Kidney (tissue), 14 donors: ENCODE data around the gene HIVEP3. TPM values are rescaled to one million over a fixed set of nuclear protein-coding genes. Genes with fewer than 3 reads are reported as not detected.

Experiments
- DNase-seq, 5 donors: peaks; one replicate each; pipeline ENCODE4 v3.0.0-alpha.2; 2013 to 2020
- FAIRE-seq: peaks from 2 replicates; lab custom pipeline; 2012; peaks lifted over from hg19 to GRCh38; lab: Jason Lieb, UNC
- H3K27ac ChIP-seq, 2 donors: one replicate each; pipeline ENCODE4 v1.7.0; 2013; ENCODE audit warnings: low read depth in 2 of 2, low read length in 2 of 2, inconsistent platforms in 1 of 2
- H3K27me3 ChIP-seq: one replicate; pipeline ENCODE4 v1.7.1; 2013; ENCODE audit warnings: low read length, inconsistent platforms; ENCODE audit not compliant: control insufficient read depth, insufficient read depth
- H3K36me3 ChIP-seq, 3 donors: one replicate each; pipeline versions ENCODE4 v1.7.0 to v1.7.1; 2013; ENCODE audit warnings: low read length in 3 of 3, control low read depth in 1 of 3, inconsistent platforms in 1 of 3; ENCODE audit not compliant: insufficient read depth in 3 of 3, control insufficient read depth in 2 of 3
- H3K4me1 ChIP-seq, 3 donors: one replicate each; pipeline versions ENCODE4 v1.7.0 to v1.7.1; 2013; ENCODE audit warnings: low read length in 3 of 3, inconsistent platforms in 1 of 3, low read depth in 1 of 3; ENCODE audit not compliant: control insufficient read depth in 2 of 3, insufficient read depth in 2 of 3
- H3K4me3 ChIP-seq, 3 donors: one replicate each; pipeline versions ENCODE4 v1.7.0 to v1.8.1; 2013; ENCODE audit warnings: low read length in 3 of 3, control low read depth in 1 of 3, inconsistent platforms in 1 of 3
- H3K9ac ChIP-seq, 3 donors: one replicate each; pipeline versions ENCODE4 v1.7.0 to v1.7.1; 2013; ENCODE audit warnings: low read length in 3 of 3, control low read depth in 1 of 3, inconsistent platforms in 1 of 3
- H3K9me3 ChIP-seq, 3 donors: one replicate each; pipeline versions ENCODE4 v1.7.0 to v1.7.1; 2013; ENCODE audit warnings: low read length in 3 of 3, control low read depth in 1 of 3, inconsistent platforms in 1 of 3; ENCODE audit not compliant: control insufficient read depth in 2 of 3, insufficient read depth in 1 of 3
- intact Hi-C: fragments of 100-400 bp; cut with DNase I; formaldehyde crosslinking; loops from one replicate; pipeline ENCODE4 v1.11.1; 2022
- polyA plus RNA-seq: library from polyadenylated mRNA; stranded (reverse); fragments of 350-450 nt; fragmentation: Illumina TruSeq; extraction: RNeasy Lipid Tissue Mini Kit (QIAGEN cat#74804); gene quantifications from one replicate; pipeline ENCODE4 v1.2.3, GENCODE V29; 2014; ENCODE audit warnings: low read depth, low replicate concordance; ENCODE audit not compliant: insufficient read depth
- total RNA-seq: library from RNA; stranded (reverse); fragmentation: NEBNext Ultra II Directional; extraction: Animal tissue kit (Norgen Biotek cat#: 25700); gene quantifications from one replicate; pipeline ENCODE4 v1.2.1, GENCODE V29; 2021
- TF ChIP-seq, protein P1 (sequence below): IDR thresholded peaks from 3 replicates; pipeline ENCODE4 v1.5.1; 2012; ENCODE audit warnings: mild to moderate bottlenecking, moderate library complexity, borderline replicate concordance; ENCODE audit not compliant: insufficient read depth; ENCODE audit errors: extremely low read depth
- donor health status: control.
- donor health status: control.
- donor health status: control.
- donor health status: control.
- donor health status: control.
- donor health status: DM: yes; HTN: yes; CAD: no.
- donor health status: Normal renal cell carcinoma (clear cell type).

HIVEP3 gene
- total and polyA plus RNA-seq, 2 donors from 2014 or later, result 3.5 to 11.0 TPM

GRCh38 chr1:41613689-41614574, 304.8 kb downstream of the HIVEP3 start:
- no peak for DNase-seq
- intact Hi-C loops, result no loop called here
- no peaks in the 10 kb centered on the region for H3K36me3 ChIP-seq
- H3K27ac ChIP-seq, result no peak overlapping the region
- no peaks in the 10 kb centered on the region for H3K9me3 ChIP-seq
- TF ChIP-seq, protein P1, sequence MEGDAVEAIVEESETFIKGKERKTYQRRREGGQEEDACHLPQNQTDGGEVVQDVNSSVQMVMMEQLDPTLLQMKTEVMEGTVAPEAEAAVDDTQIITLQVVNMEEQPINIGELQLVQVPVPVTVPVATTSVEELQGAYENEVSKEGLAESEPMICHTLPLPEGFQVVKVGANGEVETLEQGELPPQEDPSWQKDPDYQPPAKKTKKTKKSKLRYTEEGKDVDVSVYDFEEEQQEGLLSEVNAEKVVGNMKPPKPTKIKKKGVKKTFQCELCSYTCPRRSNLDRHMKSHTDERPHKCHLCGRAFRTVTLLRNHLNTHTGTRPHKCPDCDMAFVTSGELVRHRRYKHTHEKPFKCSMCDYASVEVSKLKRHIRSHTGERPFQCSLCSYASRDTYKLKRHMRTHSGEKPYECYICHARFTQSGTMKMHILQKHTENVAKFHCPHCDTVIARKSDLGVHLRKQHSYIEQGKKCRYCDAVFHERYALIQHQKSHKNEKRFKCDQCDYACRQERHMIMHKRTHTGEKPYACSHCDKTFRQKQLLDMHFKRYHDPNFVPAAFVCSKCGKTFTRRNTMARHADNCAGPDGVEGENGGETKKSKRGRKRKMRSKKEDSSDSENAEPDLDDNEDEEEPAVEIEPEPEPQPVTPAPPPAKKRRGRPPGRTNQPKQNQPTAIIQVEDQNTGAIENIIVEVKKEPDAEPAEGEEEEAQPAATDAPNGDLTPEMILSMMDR, result no peak
- no peak for FAIRE-seq
- H3K4me1 ChIP-seq, result peaks cover 0 to 6% (median 0%) of the 10 kb centered on the region in 3 donors
- H3K4me3 ChIP-seq, result no peak overlapping the region
- no peak overlapping the region for H3K9ac ChIP-seq
- H3K27me3 ChIP-seq, result no peaks in the 10 kb centered on the region

DNA sequence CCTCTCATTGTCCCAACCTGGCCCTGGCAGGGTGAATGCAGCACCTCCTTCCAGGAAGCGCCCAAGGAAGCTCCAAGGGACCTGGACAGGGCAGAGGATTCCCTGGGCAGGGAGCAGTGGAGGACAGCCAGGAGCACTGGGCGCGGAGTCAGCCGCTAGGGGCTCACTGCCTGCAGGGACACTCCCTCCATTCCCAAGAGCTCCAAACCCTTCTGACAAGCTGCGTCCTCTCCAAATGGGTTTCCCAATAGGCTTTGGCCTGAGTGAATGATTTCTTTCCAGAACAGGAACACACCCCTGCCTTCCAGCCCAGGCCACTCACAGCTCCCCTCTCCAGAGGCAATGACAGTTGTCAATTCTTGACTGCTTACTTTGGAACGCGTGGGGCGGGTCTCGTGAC, 305.8 kb downstream of the HIVEP3 start:
- no peaks in the 10 kb centered on the region for H3K9me3 ChIP-seq
- FAIRE-seq, result no peak
- no peak overlapping the region for H3K9ac ChIP-seq
- DNase-seq, result no peak
- no peak overlapping the region for H3K4me3 ChIP-seq
- H3K36me3 ChIP-seq, result no peaks in the 10 kb centered on the region
- intact Hi-C loops, result no loop called here
- no peak overlapping the region for H3K27ac ChIP-seq
- peaks cover 0 to 2% (median 0%) of the 10 kb centered on the region in 3 donors for H3K4me1 ChIP-seq
- no peaks in the 10 kb centered on the region for H3K27me3 ChIP-seq
- TF ChIP-seq, protein P1, result no peak

- H3K27ac ChIP-seq, result no peak overlapping the region
- no peak for DNase-seq
- no peaks in the 10 kb centered on the region for H3K4me1 ChIP-seq
- TF ChIP-seq, protein P1, result no peak
- H3K9ac ChIP-seq, result no peak overlapping the region
- no peaks in the 10 kb centered on the region for H3K36me3 ChIP-seq
- no peaks in the 10 kb centered on the region for H3K27me3 ChIP-seq
- H3K9me3 ChIP-seq, result no peaks in the 10 kb centered on the region
- intact Hi-C loops, result no loop called here
- no peak overlapping the region for H3K4me3 ChIP-seq
- no peak for FAIRE-seq
These were observed 306.7 kb downstream of the HIVEP3 start for GRCh38 chr1:41611932-41612450.
